Ovary (tissue), 9 donors: ENCODE data around the gene CCDC88A. TPM values are rescaled to one million over a fixed set of nuclear protein-coding genes. Genes with fewer than 3 reads are reported as not detected.
"Not testable (repeated sequence)": the region's sequence is repeated elsewhere in the genome, so short reads cannot be mapped to it uniquely, and the experiment has no call there.

Experiments
- DNase-seq, 5 donors: peaks; one replicate each; pipeline ENCODE4 v3.0.0-alpha.2; 2019 to 2020
- H3K27ac ChIP-seq, 2 donors: fragments of 200-600 bp; one replicate each; pipeline versions ENCODE4 v1.5.1 to v1.8.0; 2019 to 2022
- H3K27me3 ChIP-seq: fragments of 200-600 bp; one replicate; pipeline ENCODE4 v1.8.0; 2022
- H3K36me3 ChIP-seq: fragments of 200-600 bp; sonication (generic); one replicate; pipeline ENCODE4 v1.5.1; 2019
- H3K4me1 ChIP-seq: one replicate; pipeline ENCODE4 v1.8.1; 2013; ENCODE audit warnings: mild to moderate bottlenecking, moderate library complexity; ENCODE audit not compliant: insufficient read depth
- H3K4me3 ChIP-seq: fragments of 200-600 bp; sonication (generic); one replicate; pipeline ENCODE4 v1.5.1; 2017
- H3K9me3 ChIP-seq, 2 donors: fragments of 200-600 bp in 1 of 2; sonication (generic) in 1 of 2; one replicate each; pipeline versions ENCODE4 v1.5.1 to v1.8.1; 2013 to 2019; ENCODE audit warnings: mild to moderate bottlenecking in 1 of 2, moderate library complexity in 1 of 2
- CTCF ChIP-seq, 3 donors: fragments of 450-650 bp in 2 of 3; fragments of 200-600 bp in 1 of 3; IDR thresholded peaks; one replicate each; pipeline versions ENCODE4 v1.5.1 to v1.8.0; 2016 to 2022; ENCODE audit warnings: antibody characterized with exemption in 3 of 3, mild to moderate bottlenecking in 1 of 3
- EP300 ChIP-seq: sonication (generic); formaldehyde crosslinking; IDR thresholded peaks from one replicate; pipeline ENCODE4 v1.6.1; 2017; ENCODE audit warnings: antibody characterized with exemption
- POLR2A ChIP-seq: fragments of 450-650 bp; IDR thresholded peaks from one replicate; pipeline ENCODE4 v1.6.1; 2017; ENCODE audit warnings: antibody characterized with exemption, mild to moderate bottlenecking, moderate library complexity
- WGBS, 3 donors: extraction: QIAGEN DNeasy Blood & Tissue Kit in 1 of 3; methylation state at CpG; one replicate each; pipeline versions ENCODE4 v1.1.5 to v1.1.7; 2013 to 2017; 5-methylcytosine and 5-hydroxymethylcytosine counted together
- intact Hi-C, 4 donors: fragments of 100-400 bp; cut with DNase I; formaldehyde crosslinking; loops; one replicate each; pipeline versions ENCODE4 v1.11.0 to v1.15.1; 2022 to 2023
- polyA plus RNA-seq, 2 donors: library from polyadenylated mRNA; stranded (reverse); fragments of 200-250 nt in 1 of 2; fragments of 350-450 nt in 1 of 2; fragmentation: Illumina TruSeq in 1 of 2; extraction: RNeasy Lipid Tissue Mini Kit (QIAGEN cat#74804) in 1 of 2; gene quantifications; one replicate each; pipeline ENCODE4 v1.2.3, GENCODE V29; 2013 to 2014
- total RNA-seq, 7 donors: library from RNA; depleted of rRNA in 2 of 7; stranded (reverse); fragments of >200 nt in 2 of 7; fragmentation: NEBNext Ultra II Directional in 3 of 7; extraction: Animal tissue kit (Norgen Biotek cat#: 25700) in 3 of 7; gene quantifications; one replicate each; pipeline versions ENCODE4 v1.1.0 to v1.2.4, GENCODE V29; 2016 to 2023
- donor health status: DM: no; HTN: no; CAD: no; lungs with moderate emphysema.
- donor health status: DM: no; HTN: no; CAD: no.
- donor health status: Bipolar disorder and iron deficiency.
- donor health status: DM: yes; HTN: yes; CAD: no.
- donor health status: DM: no; HTN: no; CAD: no.
- donor health status: DM: yes; HTN: yes; CAD: no.

Gene CCDC88A
- total and polyA plus RNA-seq, 9 donors, result 9.6 to 64.4 (median 30.6) TPM

DNA sequence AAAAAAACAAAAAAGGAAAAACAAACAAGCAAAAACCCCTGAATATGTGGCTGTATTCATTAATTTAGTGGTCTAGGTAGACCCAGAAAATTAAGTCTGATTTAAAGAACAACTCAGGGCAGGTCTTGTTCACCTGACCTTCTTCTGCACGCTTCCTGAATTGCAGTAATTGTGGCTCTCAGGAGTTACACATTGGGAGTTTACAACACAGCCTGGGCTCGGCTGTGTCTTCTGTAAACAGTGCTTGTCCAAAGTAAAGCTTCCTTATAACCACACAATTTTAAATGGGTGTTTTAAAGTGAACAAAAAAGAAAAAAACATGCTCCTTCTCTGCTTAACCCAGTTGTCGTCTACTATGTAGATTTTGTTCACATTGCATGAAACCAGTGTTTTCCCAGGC lies 142.3 kb downstream of the CCDC88A start:
- no peak overlapping the region for H3K4me3 ChIP-seq
- no peaks in the 10 kb centered on the region for H3K9me3 ChIP-seq
- no peak overlapping the region for H3K27ac ChIP-seq
- H3K4me1 ChIP-seq, result no peaks in the 10 kb centered on the region
- no peaks in the 10 kb centered on the region for H3K27me3 ChIP-seq
- 73 to 75% (median 73%) methylated on average over 3 of the region's 3 CpGs for WGBS, 3 donors
- intact Hi-C loops, result no loop called here
- H3K36me3 ChIP-seq, result no peaks in the 10 kb centered on the region
- DNase-seq, result no peak
- TF ChIP-seq EP300, result no peak

GRCh38 chr2:55274346-55274745 lies 145.3 kb downstream of the CCDC88A start:
- WGBS, 3 donors, result 88 to 94% (median 92%) methylated on average over 2 of the region's 2 CpGs
- H3K27me3 ChIP-seq, intact Hi-C loops, H3K36me3 ChIP-seq, H3K27ac ChIP-seq, DNase-seq, H3K4me1 ChIP-seq, H3K4me3 ChIP-seq, H3K9me3 ChIP-seq: not testable (repeated sequence)

DNA sequence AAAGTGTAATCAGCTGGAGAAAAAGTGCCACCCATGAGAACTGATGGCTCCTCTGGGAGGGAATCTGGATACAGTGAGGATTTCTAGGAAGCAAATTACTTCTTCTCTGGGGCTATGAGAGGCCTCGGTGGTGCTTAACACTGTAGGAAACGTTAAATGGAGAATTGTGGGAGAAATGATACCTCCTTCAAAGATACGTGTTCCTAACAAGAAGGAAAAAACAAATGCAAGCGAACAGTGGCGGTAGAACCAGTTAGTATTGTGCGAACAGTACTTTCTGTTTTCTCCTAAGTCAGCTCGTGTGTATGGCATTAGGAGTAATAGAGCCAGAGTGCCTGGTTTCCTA lies 150.0 kb downstream of the CCDC88A start:
- Histone ChIP-seq H3K9me3 (no peaks in the 10 kb centered on the region), H3K4me3 (peak overlapping the region; percentile 68), H3K27me3 (no peaks in the 10 kb centered on the region), H3K27ac (peak overlapping the region in 1 of 2 donors; percentile 81), H3K4me1 (peaks cover 2% of the 10 kb centered on the region), H3K36me3 (no peaks in the 10 kb centered on the region)
- intact Hi-C loops, result no loop called here
- 32 to 44% (median 37%) methylated on average over 7 of the region's 7 CpGs for WGBS, 3 donors
- no peak for DNase-seq
- TF ChIP-seq CTCF (IDR thresholded peaks at IDR 0.05), result no peak
- no peak for TF ChIP-seq POLR2A
- no peak for TF ChIP-seq EP300

- 0% methylated on average over 43 of the region's 43 CpGs for WGBS, 3 donors
- Histone ChIP-seq H3K27ac (peak within 1 kb of the TSS; percentile 66 to 81), H3K9me3 (no peaks in the 10 kb centered on the region), H3K36me3 (no peaks in the 10 kb centered on the region), H3K4me3 (peak within 1 kb of the TSS; percentile 68), H3K4me1 (peaks cover 2% of the 10 kb centered on the region), H3K27me3 (no peaks in the 10 kb centered on the region)
- DNase-seq, result peak; percentile 94 to 96 (median 95)
- intact Hi-C loops, result no loop called here
- TF ChIP-seq EP300 (no peak), CTCF (IDR thresholded peaks at IDR 0.05) (peak in 1 of 3 donors; percentile 18), POLR2A (peak; percentile 66)
Observed at GRCh38 chr2:55268907-55269644, 150.6 kb downstream of the CCDC88A start, which contains the start of gene MTIF2. Gene MTIF2 (minus strand): TSS chr2:55269231. CDS start chr2:55263858, 5,373 bp downstream.

GRCh38 chr2:55268288-55268906 lies 151.3 kb downstream of the CCDC88A start:
- H3K9me3 ChIP-seq, result no peaks in the 10 kb centered on the region
- H3K36me3 ChIP-seq, result no peaks in the 10 kb centered on the region
- H3K4me3 ChIP-seq, result peak overlapping the region; percentile 68
- H3K27ac ChIP-seq, result peak overlapping the region; percentile 66 to 81
- intact Hi-C loops, result no loop called here
- TF ChIP-seq EP300 (no peak), CTCF (IDR thresholded peaks at IDR 0.05) (no peak), POLR2A (no peak)
- 11 to 16% (median 13%) methylated on average over 13 of the region's 13 CpGs for WGBS, 3 donors
- H3K4me1 ChIP-seq, result peaks cover 2% of the 10 kb centered on the region
- no peaks in the 10 kb centered on the region for H3K27me3 ChIP-seq
- no peak for DNase-seq

GRCh38 chr2:55259586-55259985 lies 160.1 kb downstream of the CCDC88A start:
- 81 to 89% (median 84%) methylated on average over 3 of the region's 3 CpGs for WGBS, 3 donors
- DNase-seq, H3K27me3 ChIP-seq, H3K36me3 ChIP-seq, H3K27ac ChIP-seq, H3K4me1 ChIP-seq, H3K9me3 ChIP-seq, H3K4me3 ChIP-seq, intact Hi-C loops: not testable (repeated sequence)
